ACC112 (cell line): Measurements from ENCODE around the gene LRRC74B.

Experiments used
- H2AFZ ChIP-seq: fragments of 200-600 bp; sonication (generic); one replicate; pipeline ENCODE4 v1.6.0; 2017; ENCODE audit warnings: antibody characterized with exemption, low read length; ENCODE audit not compliant: unreplicated experiment
- H3K27ac ChIP-seq: fragments of 200-600 bp; sonication (generic); 2 replicates; pipeline ENCODE4 v1.5.1; 2014; ENCODE audit warnings: low read depth, mild to moderate bottlenecking, antibody characterized with exemption, low read length, moderate library complexity
- H3K27me3 ChIP-seq: fragments of 200-600 bp; sonication (generic); 2 replicates; pipeline ENCODE4 v1.6.1; 2014; ENCODE audit warnings: mild to moderate bottlenecking, antibody characterized with exemption, low read length, moderate library complexity, mixed read lengths; ENCODE audit not compliant: insufficient read depth
- H3K36me3 ChIP-seq: fragments of 200-600 bp; sonication (generic); 2 replicates; pipeline ENCODE4 v1.6.1; 2016; ENCODE audit warnings: mild to moderate bottlenecking, antibody characterized with exemption, low read length, moderate library complexity, mixed read lengths; ENCODE audit not compliant: insufficient read depth
- H3K4me1 ChIP-seq: fragments of 200-600 bp; sonication (generic); one replicate; pipeline ENCODE4 v1.6.1; 2016; ENCODE audit warnings: low read length, mixed read lengths; ENCODE audit not compliant: insufficient read depth, unreplicated experiment, control insufficient read depth
- H3K4me3 ChIP-seq: fragments of 200-600 bp; sonication (generic); 2 replicates; pipeline ENCODE4 v1.5.1; 2014; ENCODE audit warnings: mild to moderate bottlenecking, low read depth, low read length
- H3K79me2 ChIP-seq: fragments of 200-600 bp; sonication (generic); one replicate; pipeline ENCODE4 v1.6.0; 2016; ENCODE audit warnings: low read length; ENCODE audit not compliant: control insufficient read depth, unreplicated experiment, insufficient read depth

The LRRC74B gene

DNA sequence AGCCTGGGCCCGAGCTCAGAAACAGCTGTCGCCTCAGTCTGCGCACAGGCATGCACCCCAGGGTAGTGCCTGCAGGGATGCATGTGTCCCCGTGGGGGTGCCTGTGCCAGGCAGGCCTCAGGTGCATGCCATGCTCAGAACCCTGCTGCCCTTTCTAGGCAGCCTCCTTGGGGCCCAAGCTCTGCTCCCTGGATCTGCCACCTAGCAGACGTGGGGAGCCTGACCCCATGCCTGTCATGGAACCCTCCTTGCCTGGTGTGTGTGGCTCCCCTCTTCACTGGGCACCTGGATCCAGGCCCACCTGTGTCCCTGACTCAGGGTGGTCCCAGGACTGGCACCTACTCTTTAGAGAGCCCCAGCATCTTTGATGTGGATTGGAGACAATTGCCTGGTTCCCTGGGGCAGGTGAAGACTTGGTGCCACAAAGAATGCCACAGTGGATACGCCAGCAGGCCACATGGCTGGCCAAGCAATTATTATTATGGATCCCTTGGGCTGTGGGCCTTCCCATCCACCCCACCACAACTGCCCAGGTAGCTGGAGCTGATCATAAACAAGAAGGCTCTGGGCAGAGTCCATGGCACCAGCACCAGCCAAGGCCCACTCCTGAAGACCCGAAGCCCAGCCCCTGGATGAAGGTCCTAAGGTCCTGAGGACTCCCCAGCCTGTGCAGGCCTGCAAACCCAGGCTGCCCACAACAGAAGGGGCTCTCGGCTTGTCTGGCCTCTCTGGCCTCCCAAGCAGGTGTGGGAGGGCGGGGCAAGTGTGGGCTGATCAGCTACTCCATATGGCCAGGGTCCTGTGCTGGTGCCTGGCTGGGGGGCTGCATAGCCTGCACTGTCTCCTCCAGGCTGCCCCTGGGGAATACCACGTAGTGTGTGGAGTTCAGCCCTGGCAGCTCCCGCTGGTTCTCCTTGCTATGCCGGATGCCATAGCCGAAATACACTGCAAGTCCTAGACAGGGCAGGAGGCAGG lies 17.2 kb upstream of the LRRC74B start:
- no peaks in the 10 kb centered on the region; the same call in 1 of the 2 replicates for H3K27me3 ChIP-seq
- H2AFZ ChIP-seq = no peak overlapping the region
- H3K4me3 ChIP-seq = no peak overlapping the region
- no peaks in the 10 kb centered on the region for H3K4me1 ChIP-seq
- no peaks in the 10 kb centered on the region for H3K36me3 ChIP-seq
- no peaks in the 10 kb centered on the region for H3K79me2 ChIP-seq
- H3K27ac ChIP-seq = no peak overlapping the region

DNA sequence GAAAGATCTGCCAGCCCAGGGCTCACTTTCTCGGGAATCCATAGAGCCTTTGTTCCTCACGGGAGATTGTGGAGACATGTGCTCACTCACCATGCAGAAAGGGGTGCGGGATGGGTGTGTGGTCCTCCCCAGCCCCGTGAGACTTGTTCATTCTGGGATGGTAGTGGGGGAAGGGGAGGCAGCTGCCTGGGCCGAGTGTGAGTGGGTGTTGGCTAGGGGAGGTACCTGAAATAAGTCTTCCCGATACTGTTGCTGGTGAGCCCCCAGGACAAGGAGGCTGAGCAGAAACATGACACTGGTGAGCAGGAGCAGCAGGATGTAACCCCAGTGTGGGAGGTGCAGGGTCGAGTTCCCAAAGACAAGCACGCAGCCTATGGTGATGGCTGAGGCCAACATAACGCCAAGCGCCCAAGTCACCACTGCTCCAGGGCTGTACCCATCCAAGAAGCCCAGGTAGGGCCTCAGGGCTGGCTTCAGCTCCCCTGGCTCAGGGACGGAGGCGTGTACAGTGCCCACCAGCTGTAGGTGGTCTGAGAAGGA lies 16.2 kb upstream of the LRRC74B start:
- H3K27me3 ChIP-seq = no peaks in the 10 kb centered on the region; the same call in 1 of the 2 replicates
- no peak overlapping the region for H3K27ac ChIP-seq
- no peaks in the 10 kb centered on the region for H3K79me2 ChIP-seq
- no peak overlapping the region for H2AFZ ChIP-seq
- H3K36me3 ChIP-seq = no peaks in the 10 kb centered on the region
- H3K4me1 ChIP-seq = no peaks in the 10 kb centered on the region
- H3K4me3 ChIP-seq = no peak overlapping the region

DNA sequence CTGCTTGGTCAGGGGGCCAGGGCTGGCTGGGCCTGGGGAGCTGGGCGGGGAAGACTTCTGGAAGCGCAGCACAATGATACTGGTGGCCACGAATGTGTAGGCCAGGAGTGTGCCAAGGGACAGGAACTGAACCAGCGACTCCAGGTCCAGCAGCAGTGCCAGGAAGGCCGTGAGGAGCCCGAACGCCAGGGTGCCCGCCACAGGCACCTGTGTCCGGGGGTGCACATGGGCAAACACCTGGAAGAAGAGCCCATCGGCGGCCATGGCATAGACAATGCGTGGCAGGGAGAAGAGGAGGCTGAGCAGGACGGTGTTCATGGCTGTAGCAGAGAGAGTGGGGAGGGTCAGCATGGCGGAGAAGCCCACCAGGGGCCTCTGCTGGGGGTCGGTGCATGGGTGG lies 15.7 kb upstream of the LRRC74B start:
- H3K27me3 ChIP-seq = no peaks in the 10 kb centered on the region; the same call in 1 of the 2 replicates
- no peak overlapping the region for H3K4me3 ChIP-seq
- no peaks in the 10 kb centered on the region for H3K79me2 ChIP-seq
- H3K36me3 ChIP-seq = no peaks in the 10 kb centered on the region
- H3K4me1 ChIP-seq = no peaks in the 10 kb centered on the region
- no peak overlapping the region for H2AFZ ChIP-seq
- no peak overlapping the region for H3K27ac ChIP-seq

DNA sequence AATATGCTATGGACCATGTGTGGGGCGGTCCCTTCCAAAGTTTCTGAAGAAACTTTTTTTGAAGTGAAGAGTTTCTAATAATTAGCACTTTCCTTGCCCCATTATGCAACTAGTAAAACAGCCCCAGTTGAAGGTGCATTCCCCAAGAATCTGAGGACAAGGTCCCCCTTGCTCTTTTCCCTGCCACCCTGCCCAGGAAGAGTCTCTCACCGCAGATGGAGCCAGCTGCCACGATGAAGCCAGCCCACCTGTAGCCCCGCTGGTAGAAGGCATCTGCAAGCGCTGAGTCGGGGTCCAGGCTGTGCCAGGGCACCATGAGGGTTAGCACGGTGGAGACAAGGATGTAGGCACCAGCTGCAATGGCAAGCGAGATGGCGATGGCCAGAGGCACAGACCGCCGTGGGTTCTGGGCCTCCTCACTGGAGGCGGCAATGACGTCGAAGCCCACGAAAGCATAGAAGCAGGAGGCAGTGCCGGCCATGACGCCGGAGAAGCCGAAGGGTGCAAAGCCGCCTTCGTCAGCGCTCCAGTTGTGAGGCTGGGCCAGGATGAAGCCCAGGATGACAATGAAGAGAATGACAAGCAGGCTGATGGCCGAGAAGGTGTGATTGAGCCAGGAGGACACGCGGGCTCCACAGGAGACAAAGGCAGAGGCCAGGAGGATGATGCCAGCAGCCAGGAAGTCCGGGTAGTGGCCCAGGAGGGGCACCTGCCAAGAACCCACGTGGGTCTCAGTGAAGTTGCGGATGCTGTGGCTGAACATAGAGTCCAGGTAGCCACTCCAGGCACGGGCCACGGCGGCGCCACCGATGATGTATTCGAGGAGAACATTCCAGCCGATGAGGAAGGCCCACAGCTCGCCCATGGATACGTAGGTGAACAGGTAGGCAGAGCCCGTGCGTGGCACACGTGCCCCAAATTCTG lies 14.9 kb upstream of the LRRC74B start:
- Histone ChIP-seq H3K27me3 (no peaks in the 10 kb centered on the region; the same call in 1 of the 2 replicates), H3K79me2 (no peaks in the 10 kb centered on the region), H3K4me3 (no peak overlapping the region), H2AFZ (no peak overlapping the region), H3K36me3 (no peaks in the 10 kb centered on the region), H3K4me1 (no peaks in the 10 kb centered on the region), H3K27ac (no peak overlapping the region)

DNA sequence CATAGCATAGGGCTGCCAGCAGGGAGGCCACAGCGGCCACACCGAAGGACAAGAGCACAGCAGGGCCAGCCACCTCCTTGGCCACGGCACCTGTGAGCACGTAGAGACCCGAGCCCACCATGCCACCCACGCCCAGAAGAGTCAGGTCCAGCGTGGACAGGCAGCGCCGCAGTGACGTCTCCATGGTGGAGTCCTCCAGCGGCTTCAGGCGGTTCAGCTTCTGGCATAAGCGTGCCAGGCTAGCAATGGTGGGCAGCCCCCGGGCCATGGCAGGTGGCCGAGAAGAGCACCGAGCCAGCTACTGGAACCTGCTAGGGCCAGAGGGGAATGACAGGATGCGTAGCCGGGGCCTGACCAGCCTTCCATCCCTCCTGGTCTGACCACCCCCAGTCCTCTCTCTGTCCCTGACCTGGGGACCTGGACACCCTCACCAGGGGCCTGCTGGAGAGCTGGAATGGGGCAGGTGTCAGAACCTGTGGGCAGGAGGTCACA lies 14.2 kb upstream of the LRRC74B start:
- H3K4me1 ChIP-seq = no peaks in the 10 kb centered on the region

DNA sequence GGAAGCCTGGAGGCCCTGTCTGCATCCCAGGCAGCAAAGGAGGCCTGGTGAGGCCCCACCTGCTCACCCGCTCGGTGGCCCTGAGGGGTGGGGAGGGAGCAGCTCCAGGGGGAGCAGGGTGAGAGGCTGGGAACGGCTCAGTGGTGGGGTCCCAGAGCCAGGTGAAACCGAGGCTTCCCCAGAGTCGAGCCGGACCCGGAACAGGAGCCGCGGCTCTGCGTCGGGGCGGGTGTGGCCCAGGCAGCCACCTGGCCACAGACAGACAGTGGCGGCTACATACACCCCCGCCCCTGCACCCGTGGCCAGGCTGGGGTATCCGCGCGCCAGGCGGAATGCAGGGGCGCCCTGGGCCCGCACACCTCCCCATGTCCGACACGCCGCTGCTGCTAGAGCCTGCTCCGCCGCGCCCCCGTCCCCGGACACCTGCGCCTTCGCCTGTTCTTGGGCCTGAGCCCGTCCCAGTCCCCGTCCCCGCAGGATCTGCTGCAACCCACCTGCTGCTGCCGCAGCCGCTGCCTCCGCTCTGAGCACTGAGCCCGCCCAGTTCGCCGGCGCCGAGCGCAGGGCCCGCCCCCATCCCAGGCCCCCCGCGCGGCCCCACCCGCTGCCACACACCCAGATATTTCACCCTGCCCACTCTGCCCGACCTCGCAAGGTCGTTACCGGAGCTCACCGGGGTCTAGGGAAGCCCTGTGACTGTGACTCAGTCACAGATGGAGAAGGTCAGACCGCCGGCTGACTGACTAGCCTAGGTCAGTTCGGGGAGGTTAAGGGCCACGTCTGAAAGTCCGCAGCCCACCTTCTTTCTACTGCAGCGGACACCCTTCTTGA lies 13.5 kb upstream of the LRRC74B start, which contains the start of gene SLC7A4:
TSS of gene SLC7A4 (minus strand) at position 525 of the 831 bp plus-strand sequence. CDS start 749 bp downstream, outside the sequence.
- H3K27me3 ChIP-seq = no peaks in the 10 kb centered on the region; the same call in 1 of the 2 replicates
- H3K27ac ChIP-seq = no peak within 1 kb of the TSS
- H3K4me1 ChIP-seq = peaks cover under 1% of the 10 kb centered on the region
- H2AFZ ChIP-seq = no peak within 1 kb of the TSS
- no peaks in the 10 kb centered on the region for H3K36me3 ChIP-seq
- no peak within 1 kb of the TSS for H3K4me3 ChIP-seq
- H3K79me2 ChIP-seq = no peaks in the 10 kb centered on the region

More for the DNA sequence above, 14.2 kb upstream of the LRRC74B start:
- no peaks in the 10 kb centered on the region for H3K36me3 ChIP-seq
- no peak overlapping the region for H2AFZ ChIP-seq
- no peaks in the 10 kb centered on the region; the same call in 1 of the 2 replicates for H3K27me3 ChIP-seq
- no peaks in the 10 kb centered on the region for H3K79me2 ChIP-seq
- H3K27ac ChIP-seq = no peak overlapping the region
- no peak overlapping the region for H3K4me3 ChIP-seq

DNA sequence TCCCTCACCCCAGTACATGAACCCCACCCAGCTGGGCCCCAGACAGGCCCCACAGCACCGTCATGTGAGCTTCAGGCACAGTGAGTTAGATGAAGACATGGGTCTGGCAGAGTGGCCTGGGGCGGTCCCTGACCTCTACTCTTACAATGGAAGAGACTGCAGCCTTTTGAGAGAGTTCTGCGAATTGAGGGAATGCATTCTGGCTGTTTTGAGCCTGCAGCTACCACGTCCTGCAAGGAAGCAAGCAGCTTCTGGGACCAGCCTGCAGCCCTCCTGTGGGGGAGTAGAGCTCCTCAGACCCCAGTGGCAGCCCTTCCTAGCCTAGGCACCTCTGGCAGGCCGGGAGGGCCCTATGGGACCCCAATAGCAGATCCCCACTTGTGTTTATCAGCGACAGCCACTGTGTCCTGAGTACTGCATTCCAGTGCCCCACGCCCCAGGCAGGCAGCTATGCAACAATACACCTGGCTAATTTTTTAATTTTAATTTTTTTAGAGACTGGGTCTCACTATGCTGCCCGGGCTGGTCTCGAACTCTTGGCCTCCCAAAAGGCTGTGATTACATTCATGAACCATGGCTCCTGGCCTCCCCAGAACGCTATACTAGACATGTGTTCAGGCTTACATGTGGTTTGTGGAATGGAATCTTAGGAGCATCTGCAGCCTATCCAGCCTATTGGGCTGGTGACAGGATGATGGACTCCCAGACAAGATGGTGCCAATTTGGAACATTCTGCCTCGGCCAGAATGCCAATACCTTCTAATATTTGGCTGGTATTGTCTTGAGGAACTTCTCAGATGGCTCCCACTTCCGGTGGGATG lies 12.7 kb upstream of the LRRC74B start:
- no peak overlapping the region for H3K27ac ChIP-seq
- no peaks in the 10 kb centered on the region; the same call in 1 of the 2 replicates for H3K27me3 ChIP-seq
- no peaks in the 10 kb centered on the region for H3K79me2 ChIP-seq
- H3K4me1 ChIP-seq = peaks cover 7% of the 10 kb centered on the region
- no peak overlapping the region for H3K4me3 ChIP-seq
- no peak overlapping the region for H2AFZ ChIP-seq
- no peaks in the 10 kb centered on the region for H3K36me3 ChIP-seq

DNA sequence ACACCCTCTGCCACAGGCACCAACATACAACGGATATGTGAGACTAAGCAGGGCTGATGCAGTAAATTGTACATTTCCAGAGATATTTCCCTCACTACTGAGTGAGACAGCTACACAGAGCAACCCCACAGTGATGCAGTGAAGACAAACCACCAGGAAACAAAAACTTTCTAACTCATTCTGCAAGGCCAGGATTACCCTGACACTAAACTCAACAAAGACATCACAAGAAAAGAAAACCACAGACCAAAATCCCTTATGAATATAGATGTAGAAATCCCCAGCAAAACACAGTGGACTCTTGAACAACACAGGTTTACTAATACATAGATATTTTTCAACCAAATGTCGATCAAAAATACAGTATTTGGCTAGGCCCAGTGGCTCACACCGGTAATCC lies 11.9 kb upstream of the LRRC74B start:
- Histone ChIP-seq H3K4me1 (peaks cover 12% of the 10 kb centered on the region), H3K27me3 (no peaks in the 10 kb centered on the region; the same call in 1 of the 2 replicates), H3K27ac (no peak overlapping the region), H2AFZ (no peak overlapping the region), H3K36me3 (no peaks in the 10 kb centered on the region), H3K4me3 (no peak overlapping the region), H3K79me2 (no peaks in the 10 kb centered on the region)

DNA sequence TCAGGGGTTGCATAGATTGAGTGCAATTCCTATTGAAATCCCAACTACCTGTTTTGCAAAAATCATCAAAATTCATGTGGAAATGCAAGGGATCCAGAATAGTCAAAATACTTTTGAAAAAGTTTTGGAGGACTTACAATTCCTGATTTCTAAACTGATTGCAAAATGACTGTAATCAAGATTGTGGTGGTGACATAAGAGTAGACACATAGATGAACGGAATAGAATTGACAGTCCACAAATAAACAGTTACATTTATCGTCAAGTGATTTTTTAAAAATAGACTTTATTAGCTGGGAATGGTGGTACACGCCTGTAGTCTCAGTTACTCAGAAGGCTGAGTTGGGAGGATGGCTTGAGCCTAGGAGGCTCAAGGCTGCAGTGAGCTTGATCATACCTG lies 10.8 kb upstream of the LRRC74B start:
- no peak overlapping the region for H3K4me3 ChIP-seq

More for the DNA sequence above, 10.8 kb upstream of the LRRC74B start:
- H3K79me2 ChIP-seq = no peaks in the 10 kb centered on the region
- no peak overlapping the region for H3K27ac ChIP-seq
- H3K4me1 ChIP-seq = peaks cover 12% of the 10 kb centered on the region
- H2AFZ ChIP-seq = no peak overlapping the region
- H3K36me3 ChIP-seq = no peaks in the 10 kb centered on the region
- no peaks in the 10 kb centered on the region; the same call in 1 of the 2 replicates for H3K27me3 ChIP-seq
